GM19240 (cell line): ENCODE data around the gene ERG.

Source experiments
- DNase-seq: peaks from one replicate; pipeline ENCODE4 v3.0.0; 2011; ENCODE audit warnings: low spot score; ENCODE audit not compliant: insufficient read length

ERG gene

GRCh38 chr21:38359835-38360234, 138.4 kb downstream of the ERG start:
- DNase-seq, result no peak

GRCh38 chr21:38359090-38359489, 139.2 kb downstream of the ERG start:
- no peak for DNase-seq

GRCh38 chr21:38358666-38359065, 139.6 kb downstream of the ERG start:
- DNase-seq, result no peak

- no peak for DNase-seq
Observed at GRCh38 chr21:38358098-38358497, 140.2 kb downstream of the ERG start.

- DNase-seq, result no peak
Observed at GRCh38 chr21:38356883-38357625, 141.2 kb downstream of the ERG start.

- DNase-seq, result peak; percentile 13
Observed at GRCh38 chr21:38355992-38356781, 142.1 kb downstream of the ERG start.

- no peak for DNase-seq
Observed at GRCh38 chr21:38355353-38355752, 142.9 kb downstream of the ERG start.

- DNase-seq, result no peak
Observed at GRCh38 chr21:38354746-38355145, 143.5 kb downstream of the ERG start.

- DNase-seq, result no peak
Observed at GRCh38 chr21:38354231-38354630, 144.0 kb downstream of the ERG start.

GRCh38 chr21:38352536-38353219, 145.6 kb downstream of the ERG start:
- DNase-seq, result no peak

- DNase-seq, result no peak
Observed at GRCh38 chr21:38351961-38352521, 146.2 kb downstream of the ERG start.

- DNase-seq, result no peak
Observed at GRCh38 chr21:38351176-38351959, 146.9 kb downstream of the ERG start.

GRCh38 chr21:38350684-38351083, 147.6 kb downstream of the ERG start:
- DNase-seq, result no peak

GRCh38 chr21:38349977-38350376, 148.3 kb downstream of the ERG start:
- DNase-seq, result no peak

GRCh38 chr21:38349111-38349746, 149.0 kb downstream of the ERG start:
- DNase-seq, result no peak

- no peak for DNase-seq
Observed at GRCh38 chr21:38346286-38346685, 152.0 kb downstream of the ERG start.

GRCh38 chr21:38343691-38344090, 154.6 kb downstream of the ERG start:
- DNase-seq, result no peak

- DNase-seq, result no peak
Observed at GRCh38 chr21:38342739-38343138, 155.5 kb downstream of the ERG start.

- no peak for DNase-seq
Observed at GRCh38 chr21:38341546-38342012, 156.7 kb downstream of the ERG start.

GRCh38 chr21:38340131-38340530, 158.1 kb downstream of the ERG start:
- no peak for DNase-seq
